Liver (tissue), 3 donors: ENCODE data around the gene ZNF93.
"Not testable (repeated sequence)": the region's sequence is repeated elsewhere in the genome, so short reads cannot be mapped to it uniquely, and the experiment has no call there.

Experiments used
- EGR1 ChIP-seq, 2 donors: IDR thresholded peaks; 2 replicates each; pipeline ENCODE4 v1.6.1; 2016 to 2018; ENCODE audit warnings: antibody characterized with exemption in 2 of 2, low read depth in 2 of 2
- JUND ChIP-seq, 2 donors: IDR thresholded peaks; 2 replicates each; pipeline ENCODE4 v1.6.1; 2016; ENCODE audit warnings: antibody characterized with exemption in 2 of 2
- RXRA ChIP-seq, 2 donors: IDR thresholded peaks; 2 replicates each; pipeline ENCODE4 v1.6.1; 2017 to 2018; ENCODE audit warnings: antibody characterized with exemption in 2 of 2, mild to moderate bottlenecking in 1 of 2
- SP1 ChIP-seq: IDR thresholded peaks from 2 replicates; pipeline ENCODE4 v1.6.1; 2018; ENCODE audit warnings: antibody characterized with exemption, mild to moderate bottlenecking
- TAF1 ChIP-seq: conservative IDR thresholded peaks from 2 replicates; pipeline ENCODE4 v1.6.1; 2016; ENCODE audit warnings: antibody characterized with exemption, mild to moderate bottlenecking
- YY1 ChIP-seq: IDR thresholded peaks from 2 replicates; pipeline ENCODE4 v1.6.1; 2016; ENCODE audit warnings: antibody characterized with exemption, mild to moderate bottlenecking
- TF ChIP-seq, protein P1 (sequence below): fragments of 150-350 bp; IDR thresholded peaks from 2 replicates; pipeline ENCODE4 v1.5.1; 2017; ENCODE audit warnings: improper control_type of control experiment, low read depth, low read length; ENCODE audit not compliant: missing input control
- TF ChIP-seq, protein P2 (sequence below): IDR thresholded peaks from 2 replicates; pipeline ENCODE4 v1.6.1; 2016; ENCODE audit warnings: antibody characterized with exemption
- donor health status: healthy.
- donor health status: healthy.

DNA sequence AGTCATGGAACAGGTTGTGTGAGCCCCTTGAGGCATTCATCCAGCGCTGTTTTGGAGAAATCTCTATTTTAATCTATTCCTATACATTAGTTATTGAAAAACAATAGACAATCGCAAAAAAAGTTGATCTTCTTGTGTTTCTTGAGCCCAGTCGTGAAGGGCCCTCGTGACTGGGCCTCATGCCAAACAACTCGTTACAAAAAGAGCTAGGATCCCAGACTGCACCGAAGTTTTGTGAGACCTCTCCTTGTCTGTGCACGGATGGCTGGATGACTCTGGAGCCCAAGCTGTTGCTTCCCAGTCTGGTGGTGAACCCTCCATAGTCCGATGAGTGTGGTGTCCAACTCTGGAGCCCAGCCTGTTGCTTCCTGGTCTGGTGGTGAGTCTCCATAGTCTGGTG lies 57.0 kb downstream of the ZNF93 start:
- not testable (repeated sequence) for TF ChIP-seq YY1; TAF1; JUND (IDR thresholded peaks at IDR 0.05); RXRA (IDR thresholded peaks at IDR 0.05); EGR1 (IDR thresholded peaks at IDR 0.05; ENCODE audit: low read depth in 2 of 2); SP1
- TF ChIP-seq, protein P1, sequence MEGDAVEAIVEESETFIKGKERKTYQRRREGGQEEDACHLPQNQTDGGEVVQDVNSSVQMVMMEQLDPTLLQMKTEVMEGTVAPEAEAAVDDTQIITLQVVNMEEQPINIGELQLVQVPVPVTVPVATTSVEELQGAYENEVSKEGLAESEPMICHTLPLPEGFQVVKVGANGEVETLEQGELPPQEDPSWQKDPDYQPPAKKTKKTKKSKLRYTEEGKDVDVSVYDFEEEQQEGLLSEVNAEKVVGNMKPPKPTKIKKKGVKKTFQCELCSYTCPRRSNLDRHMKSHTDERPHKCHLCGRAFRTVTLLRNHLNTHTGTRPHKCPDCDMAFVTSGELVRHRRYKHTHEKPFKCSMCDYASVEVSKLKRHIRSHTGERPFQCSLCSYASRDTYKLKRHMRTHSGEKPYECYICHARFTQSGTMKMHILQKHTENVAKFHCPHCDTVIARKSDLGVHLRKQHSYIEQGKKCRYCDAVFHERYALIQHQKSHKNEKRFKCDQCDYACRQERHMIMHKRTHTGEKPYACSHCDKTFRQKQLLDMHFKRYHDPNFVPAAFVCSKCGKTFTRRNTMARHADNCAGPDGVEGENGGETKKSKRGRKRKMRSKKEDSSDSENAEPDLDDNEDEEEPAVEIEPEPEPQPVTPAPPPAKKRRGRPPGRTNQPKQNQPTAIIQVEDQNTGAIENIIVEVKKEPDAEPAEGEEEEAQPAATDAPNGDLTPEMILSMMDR, result not testable (repeated sequence)
- TF ChIP-seq, protein P2, sequence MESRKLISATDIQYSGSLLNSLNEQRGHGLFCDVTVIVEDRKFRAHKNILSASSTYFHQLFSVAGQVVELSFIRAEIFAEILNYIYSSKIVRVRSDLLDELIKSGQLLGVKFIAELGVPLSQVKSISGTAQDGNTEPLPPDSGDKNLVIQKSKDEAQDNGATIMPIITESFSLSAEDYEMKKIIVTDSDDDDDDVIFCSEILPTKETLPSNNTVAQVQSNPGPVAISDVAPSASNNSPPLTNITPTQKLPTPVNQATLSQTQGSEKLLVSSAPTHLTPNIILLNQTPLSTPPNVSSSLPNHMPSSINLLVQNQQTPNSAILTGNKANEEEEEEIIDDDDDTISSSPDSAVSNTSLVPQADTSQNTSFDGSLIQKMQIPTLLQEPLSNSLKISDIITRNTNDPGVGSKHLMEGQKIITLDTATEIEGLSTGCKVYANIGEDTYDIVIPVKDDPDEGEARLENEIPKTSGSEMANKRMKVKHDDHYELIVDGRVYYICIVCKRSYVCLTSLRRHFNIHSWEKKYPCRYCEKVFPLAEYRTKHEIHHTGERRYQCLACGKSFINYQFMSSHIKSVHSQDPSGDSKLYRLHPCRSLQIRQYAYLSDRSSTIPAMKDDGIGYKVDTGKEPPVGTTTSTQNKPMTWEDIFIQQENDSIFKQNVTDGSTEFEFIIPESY, result not testable (repeated sequence)
